ENCODE results near the gene UGCG.

Gene UGCG

DNA sequence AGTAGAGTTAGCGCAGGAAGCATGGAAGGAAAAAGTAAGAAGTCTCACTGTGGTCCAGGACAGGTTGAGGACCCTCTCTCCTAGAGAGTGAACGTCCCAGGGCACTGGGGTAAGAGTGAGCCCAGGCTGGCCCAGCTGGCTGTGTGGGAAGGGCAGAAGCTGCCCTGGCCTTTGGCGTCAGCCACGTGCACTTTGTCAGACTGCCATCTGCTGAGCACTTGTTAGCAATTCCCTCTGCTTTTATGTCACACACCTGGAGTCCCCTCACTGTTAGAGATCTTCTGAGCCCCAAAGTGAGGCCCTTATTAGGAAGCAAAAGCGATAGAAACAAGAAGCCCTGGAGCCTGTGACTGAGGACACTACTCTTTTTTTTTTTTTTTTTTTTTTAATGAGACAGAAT, 79.1 kb downstream of the UGCG start:
- in situ Hi-C loops (cut with HindIII; ENCODE audit: low sequenced_read_pairs): no loop called here
- DNase-seq (ENCODE audit: low read depth): no peak
- H3K4me3 ChIP-seq (ENCODE audit: low read depth, low read length): no peak overlapping the region
- TF ChIP-seq, protein P1, sequence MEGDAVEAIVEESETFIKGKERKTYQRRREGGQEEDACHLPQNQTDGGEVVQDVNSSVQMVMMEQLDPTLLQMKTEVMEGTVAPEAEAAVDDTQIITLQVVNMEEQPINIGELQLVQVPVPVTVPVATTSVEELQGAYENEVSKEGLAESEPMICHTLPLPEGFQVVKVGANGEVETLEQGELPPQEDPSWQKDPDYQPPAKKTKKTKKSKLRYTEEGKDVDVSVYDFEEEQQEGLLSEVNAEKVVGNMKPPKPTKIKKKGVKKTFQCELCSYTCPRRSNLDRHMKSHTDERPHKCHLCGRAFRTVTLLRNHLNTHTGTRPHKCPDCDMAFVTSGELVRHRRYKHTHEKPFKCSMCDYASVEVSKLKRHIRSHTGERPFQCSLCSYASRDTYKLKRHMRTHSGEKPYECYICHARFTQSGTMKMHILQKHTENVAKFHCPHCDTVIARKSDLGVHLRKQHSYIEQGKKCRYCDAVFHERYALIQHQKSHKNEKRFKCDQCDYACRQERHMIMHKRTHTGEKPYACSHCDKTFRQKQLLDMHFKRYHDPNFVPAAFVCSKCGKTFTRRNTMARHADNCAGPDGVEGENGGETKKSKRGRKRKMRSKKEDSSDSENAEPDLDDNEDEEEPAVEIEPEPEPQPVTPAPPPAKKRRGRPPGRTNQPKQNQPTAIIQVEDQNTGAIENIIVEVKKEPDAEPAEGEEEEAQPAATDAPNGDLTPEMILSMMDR (IDR thresholded peaks at IDR 0.05; ENCODE audit: low read depth, low read length, missing control alignments): no peak

DNA sequence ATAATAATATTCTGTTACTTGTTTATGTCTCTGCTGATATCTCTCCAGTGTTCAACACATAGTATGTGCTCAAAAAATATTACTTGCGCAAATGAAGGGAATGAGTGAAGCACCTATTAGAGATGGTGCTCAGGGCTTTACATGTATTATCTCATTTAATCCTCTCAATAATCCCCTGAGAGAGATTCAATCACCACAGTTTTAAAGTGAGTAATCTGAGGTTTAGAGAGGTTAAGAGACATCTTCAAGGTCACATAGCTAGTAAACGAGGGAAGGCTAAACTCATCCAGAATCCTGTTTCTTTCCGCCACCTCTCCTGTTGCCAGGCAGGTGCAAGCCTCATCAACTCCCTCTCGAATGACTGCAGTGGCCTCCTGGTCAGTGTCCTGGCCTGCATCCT, 82.0 kb downstream of the UGCG start:
- TF ChIP-seq, protein P1 (IDR thresholded peaks at IDR 0.05; ENCODE audit: low read depth, low read length, missing control alignments): no peak
- H3K4me3 ChIP-seq (ENCODE audit: low read depth, low read length): no peak overlapping the region
- DNase-seq (ENCODE audit: low read depth): no peak
- in situ Hi-C loops (cut with HindIII; ENCODE audit: low sequenced_read_pairs): no loop called here

DNA sequence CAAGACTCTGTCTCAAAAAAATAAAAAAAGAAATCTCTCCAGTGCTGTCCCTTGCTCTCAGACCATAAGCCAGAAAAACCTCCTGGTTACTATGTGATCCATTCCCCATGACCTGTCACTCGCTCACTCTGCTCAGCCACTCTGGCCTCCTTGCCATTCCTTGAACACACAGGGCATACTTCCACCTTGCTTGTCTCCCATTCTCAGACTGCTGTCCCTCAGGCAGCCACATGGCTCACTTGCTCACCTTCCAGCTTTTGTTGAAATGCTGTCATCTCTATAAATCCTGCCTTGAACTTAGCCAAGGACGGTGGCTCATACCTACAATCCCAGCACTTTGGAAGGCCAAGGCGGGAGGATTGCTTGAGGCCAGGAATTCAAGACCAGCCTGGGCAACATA, 82.9 kb downstream of the UGCG start:
- in situ Hi-C loops (cut with HindIII; ENCODE audit: low sequenced_read_pairs): no loop called here
- TF ChIP-seq, protein P1 (IDR thresholded peaks at IDR 0.05; ENCODE audit: low read depth, low read length, missing control alignments): no peak
- no peak for DNase-seq (ENCODE audit: low read depth)
- H3K4me3 ChIP-seq (ENCODE audit: low read depth, low read length): no peak overlapping the region

DNA sequence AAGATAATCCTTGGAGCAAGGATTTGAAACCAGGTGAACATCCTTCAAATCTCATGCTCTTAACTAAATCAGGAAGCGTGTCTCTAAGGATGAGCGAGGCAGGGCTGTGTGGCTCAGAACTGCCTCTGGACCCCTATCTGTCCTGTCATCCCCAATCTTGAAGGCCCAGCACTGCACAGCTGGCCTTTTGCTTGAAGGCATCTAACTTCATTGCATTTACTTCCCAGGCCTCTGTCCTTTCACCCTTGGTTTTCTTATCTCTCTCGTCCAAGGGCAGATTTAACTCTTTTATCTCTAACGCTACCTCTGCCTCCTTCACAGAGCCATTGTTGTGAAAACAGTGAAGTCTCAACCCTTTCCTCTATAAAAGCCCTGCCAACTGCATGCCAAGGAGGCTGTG, 83.8 kb downstream of the UGCG start:
- no peak overlapping the region for H3K4me3 ChIP-seq (ENCODE audit: low read depth, low read length)
- no peak for DNase-seq (ENCODE audit: low read depth)
- TF ChIP-seq, protein P1 (IDR thresholded peaks at IDR 0.05; ENCODE audit: low read depth, low read length, missing control alignments): no peak
- in situ Hi-C loops (cut with HindIII; ENCODE audit: low sequenced_read_pairs): no loop called here

DNA sequence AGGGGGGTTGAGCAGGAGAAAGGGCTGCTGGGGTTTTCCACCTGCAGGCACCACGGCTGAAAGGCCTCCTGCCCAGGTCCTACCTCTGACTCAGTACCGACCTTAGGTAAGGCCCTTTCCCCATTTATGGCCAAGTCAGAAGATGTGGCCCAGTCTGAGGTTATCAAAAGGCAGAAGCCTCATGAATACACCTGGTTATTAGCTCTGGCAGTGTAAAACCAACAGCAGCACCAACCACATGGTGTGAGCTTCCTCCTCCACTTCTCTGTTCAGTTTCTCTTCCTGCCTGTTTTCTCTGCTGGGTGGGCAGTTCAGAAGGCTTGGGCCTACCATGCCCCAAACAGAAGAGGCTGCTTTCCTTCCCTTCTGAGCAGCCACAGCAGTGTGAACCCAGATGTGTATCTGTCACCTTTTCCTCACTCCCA, 86.9 kb downstream of the UGCG start:
- no peak overlapping the region for H3K4me3 ChIP-seq (ENCODE audit: low read depth, low read length)
- TF ChIP-seq, protein P1 (IDR thresholded peaks at IDR 0.05; ENCODE audit: low read depth, low read length, missing control alignments): no peak
- DNase-seq (ENCODE audit: low read depth): no peak
- in situ Hi-C loops (cut with HindIII; ENCODE audit: low sequenced_read_pairs): no loop called here

DNA sequence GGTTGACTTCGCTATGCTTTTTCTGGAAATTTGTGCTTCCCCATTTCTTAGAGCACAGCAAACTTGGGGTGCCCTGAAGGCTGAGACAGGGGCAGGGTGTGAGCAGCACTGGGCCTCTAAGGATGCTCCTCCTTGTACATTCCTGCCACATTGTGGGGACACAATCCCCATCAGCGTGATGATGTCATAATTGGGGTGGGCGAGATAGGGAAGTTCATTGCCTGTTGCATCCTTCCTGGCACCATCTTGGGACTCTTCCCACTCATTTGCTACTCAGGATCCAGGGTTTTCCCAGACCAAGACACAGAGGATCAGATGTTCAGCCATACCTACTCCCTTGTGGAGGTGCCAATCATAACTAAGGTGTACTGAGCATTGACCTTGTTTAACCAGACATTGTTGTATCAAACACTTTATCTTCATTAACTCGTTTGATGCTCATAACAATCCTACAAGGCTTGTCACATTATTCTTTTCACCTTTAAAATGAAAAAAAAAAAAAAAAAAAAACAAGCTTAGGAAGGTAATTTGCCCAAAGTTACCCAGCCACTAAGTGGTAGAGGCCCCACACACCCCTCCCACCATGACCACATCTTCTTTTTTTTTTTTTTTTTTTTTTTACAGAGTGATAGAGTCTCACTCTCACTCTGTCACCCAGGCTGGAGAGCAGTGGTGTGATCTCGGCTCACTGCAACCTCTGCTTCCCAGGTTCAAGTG, 87.6 kb downstream of the UGCG start:
- in situ Hi-C loops (cut with HindIII; ENCODE audit: low sequenced_read_pairs): no loop called here
- H3K4me3 ChIP-seq (ENCODE audit: low read depth, low read length): no peak overlapping the region
- TF ChIP-seq, protein P1 (IDR thresholded peaks at IDR 0.05; ENCODE audit: low read depth, low read length, missing control alignments): no peak
- no peak for DNase-seq (ENCODE audit: low read depth)
